Neural cell (in vitro differentiated cells): ENCODE data around the gene SOX18.

ENCODE experiments used
- CTCF ChIP-seq: fragments of 450-650 bp; IDR thresholded peaks from 2 replicates; pipeline ENCODE4 v1.5.1; 2014; ENCODE audit warnings: antibody characterized with exemption, mild to moderate bottlenecking, moderate library complexity; ENCODE audit not compliant: poor library complexity, severe bottlenecking
- EP300 ChIP-seq: fragments of 450-650 bp; conservative IDR thresholded peaks from 2 replicates; pipeline ENCODE4 v1.6.1; 2014; ENCODE audit warnings: antibody characterized with exemption, mild to moderate bottlenecking, moderate library complexity; ENCODE audit not compliant: poor library complexity, severe bottlenecking
- REST ChIP-seq: IDR thresholded peaks from 2 replicates; pipeline ENCODE4 v1.6.1; 2012; ENCODE audit warnings: borderline replicate concordance

- TF ChIP-seq REST (no peak), CTCF (no peak), EP300 (no peak)
These were observed 4.6 kb upstream of the SOX18 start for GRCh38 chr20:64053841-64054661.
